22Rv1 (cell line): ENCODE data around the gene CNST.

Source experiments
- ZFX ChIP-seq: fragments of 450-650 bp; IDR thresholded peaks from 2 replicates; pipeline ENCODE4 v1.6.1; 2017; ENCODE audit warnings: antibody characterized with exemption, borderline replicate concordance
- TF ChIP-seq, protein P1 (sequence below): fragments of 450-650 bp; IDR thresholded peaks from 2 replicates; pipeline ENCODE4 v1.5.1; 2017; ENCODE audit warnings: mild to moderate bottlenecking

DNA sequence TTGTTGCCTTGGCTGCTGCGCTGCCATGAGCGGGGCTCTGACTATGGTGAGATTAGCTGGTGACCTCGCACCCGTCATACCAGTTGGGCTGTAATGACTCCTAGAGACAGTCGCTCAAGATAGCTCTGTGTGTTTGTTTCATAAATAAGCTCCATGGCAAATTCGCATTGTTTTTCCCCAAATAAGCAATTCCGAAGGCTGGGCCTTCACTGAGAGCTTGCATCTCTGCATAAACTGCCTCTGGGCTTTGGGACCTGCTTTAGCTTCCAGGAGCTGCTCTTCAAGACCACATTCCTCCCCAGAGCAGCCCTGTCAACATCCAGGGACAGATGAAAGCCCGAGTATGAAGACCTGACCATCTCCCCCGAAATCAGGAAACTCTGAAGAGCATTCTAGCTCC is 117.3 kb downstream of the CNST start:
- TF ChIP-seq, protein P1, sequence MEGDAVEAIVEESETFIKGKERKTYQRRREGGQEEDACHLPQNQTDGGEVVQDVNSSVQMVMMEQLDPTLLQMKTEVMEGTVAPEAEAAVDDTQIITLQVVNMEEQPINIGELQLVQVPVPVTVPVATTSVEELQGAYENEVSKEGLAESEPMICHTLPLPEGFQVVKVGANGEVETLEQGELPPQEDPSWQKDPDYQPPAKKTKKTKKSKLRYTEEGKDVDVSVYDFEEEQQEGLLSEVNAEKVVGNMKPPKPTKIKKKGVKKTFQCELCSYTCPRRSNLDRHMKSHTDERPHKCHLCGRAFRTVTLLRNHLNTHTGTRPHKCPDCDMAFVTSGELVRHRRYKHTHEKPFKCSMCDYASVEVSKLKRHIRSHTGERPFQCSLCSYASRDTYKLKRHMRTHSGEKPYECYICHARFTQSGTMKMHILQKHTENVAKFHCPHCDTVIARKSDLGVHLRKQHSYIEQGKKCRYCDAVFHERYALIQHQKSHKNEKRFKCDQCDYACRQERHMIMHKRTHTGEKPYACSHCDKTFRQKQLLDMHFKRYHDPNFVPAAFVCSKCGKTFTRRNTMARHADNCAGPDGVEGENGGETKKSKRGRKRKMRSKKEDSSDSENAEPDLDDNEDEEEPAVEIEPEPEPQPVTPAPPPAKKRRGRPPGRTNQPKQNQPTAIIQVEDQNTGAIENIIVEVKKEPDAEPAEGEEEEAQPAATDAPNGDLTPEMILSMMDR, result no peak
- no peak for TF ChIP-seq ZFX
